Thoracic aorta (tissue), 2 donors: ENCODE data around the gene RIMBP2. TPM values are rescaled to one million over a fixed set of nuclear protein-coding genes. Genes with fewer than 3 reads are reported as not detected.

Source experiments
- ATAC-seq: fragments of 150-250 bp; one replicate; pipeline ENCODE4 v1.8.0; 2017; ENCODE audit warnings: low read depth; ENCODE audit not compliant: insufficient number of reproducible peaks, low FRiP score
- DNase-seq: peaks from one replicate; pipeline ENCODE4 v3.0.0-alpha.2; 2020; ENCODE audit warnings: low spot score
- H3K27ac ChIP-seq, 2 donors: fragments of 200-600 bp; sonication (generic); 1 replicate in 1 of 2; 2 replicates in 1 of 2; pipeline ENCODE4 v1.5.1; 2016; ENCODE audit warnings: mild to moderate bottlenecking in 2 of 2, moderate library complexity in 2 of 2
- H3K27me3 ChIP-seq: fragments of 200-600 bp; sonication (generic); replicated peaks from 2 replicates; pipeline ENCODE4 v1.6.0; 2016; ENCODE audit warnings: mild to moderate bottlenecking; ENCODE audit not compliant: insufficient read depth
- H3K36me3 ChIP-seq: fragments of 200-600 bp; sonication (generic); one replicate; pipeline ENCODE4 v1.5.1; 2016
- H3K4me1 ChIP-seq, 2 donors: fragments of 200-600 bp; sonication (generic); 1 replicate in 1 of 2; 2 replicates in 1 of 2; pipeline versions ENCODE4 v1.5.1 to v1.6.0; 2016; ENCODE audit warnings: low read depth in 2 of 2, mild to moderate bottlenecking in 1 of 2; ENCODE audit not compliant: control insufficient read depth in 1 of 2
- H3K4me3 ChIP-seq: fragments of 200-600 bp; sonication (generic); 2 replicates; pipeline ENCODE4 v1.5.1; 2016; ENCODE audit warnings: mild to moderate bottlenecking
- H3K9me3 ChIP-seq: fragments of 200-600 bp; sonication (generic); 2 replicates; pipeline ENCODE4 v1.5.1; 2016
- CTCF ChIP-seq: fragments of 200-600 bp; sonication (generic); IDR thresholded peaks from one replicate; pipeline ENCODE4 v1.5.1; 2019; ENCODE audit warnings: antibody characterized with exemption
- total RNA-seq, 2 donors: library from RNA; depleted of rRNA; stranded (reverse); fragments of >200 nt; gene quantifications; one replicate each; pipeline versions ENCODE4 v1.1.0 to v1.2.3, GENCODE V29; 2016

Gene RIMBP2
- total RNA-seq, 2 donors from 2014 or later: 0.54 to 0.92 TPM

GRCh38 chr12:130458341-130458740 is 257.8 kb downstream of the RIMBP2 start:
- ATAC-seq (no peak), DNase-seq (no peak)
- no peak overlapping the region for H3K4me3 ChIP-seq
- H3K9me3 ChIP-seq: no peaks in the 10 kb centered on the region
- no peak overlapping the region for H3K27ac ChIP-seq
- no peaks in the 10 kb centered on the region for H3K4me1 ChIP-seq
- no peaks in the 10 kb centered on the region for H3K27me3 ChIP-seq
- no peaks in the 10 kb centered on the region for H3K36me3 ChIP-seq
- no peak for TF ChIP-seq CTCF

GRCh38 chr12:130457215-130457614 is 258.9 kb downstream of the RIMBP2 start:
- ATAC-seq: no peak

GRCh38 chr12:130456375-130457199 is 259.5 kb downstream of the RIMBP2 start:
- no peak for ATAC-seq
- Histone ChIP-seq H3K9me3 (no peaks in the 10 kb centered on the region), H3K27me3 (no peaks in the 10 kb centered on the region), H3K4me3 (no peak overlapping the region), H3K27ac (no peak overlapping the region), H3K4me1 (no peaks in the 10 kb centered on the region), H3K36me3 (no peaks in the 10 kb centered on the region)
- TF ChIP-seq CTCF: no peak
- no peak for DNase-seq

More at GRCh38 chr12:130457215-130457614, 258.9 kb downstream of the RIMBP2 start:
- H3K36me3 ChIP-seq: no peaks in the 10 kb centered on the region
- no peaks in the 10 kb centered on the region for H3K4me1 ChIP-seq
- no peak overlapping the region for H3K4me3 ChIP-seq
- H3K9me3 ChIP-seq: no peaks in the 10 kb centered on the region
- no peaks in the 10 kb centered on the region for H3K27me3 ChIP-seq
- no peak for TF ChIP-seq CTCF
- no peak overlapping the region for H3K27ac ChIP-seq
- no peak for DNase-seq

- DNase-seq (no peak), ATAC-seq (no peak)
- no peaks in the 10 kb centered on the region for H3K4me1 ChIP-seq
- TF ChIP-seq CTCF: no peak
- no peaks in the 10 kb centered on the region for H3K36me3 ChIP-seq
- H3K27me3 ChIP-seq: no peaks in the 10 kb centered on the region
- H3K4me3 ChIP-seq: no peak overlapping the region
- H3K9me3 ChIP-seq: no peaks in the 10 kb centered on the region
- H3K27ac ChIP-seq: no peak overlapping the region
Measured at GRCh38 chr12:130455161-130455560, 260.9 kb downstream of the RIMBP2 start.

- Histone ChIP-seq H3K4me3 (no peak overlapping the region), H3K9me3 (no peaks in the 10 kb centered on the region), H3K36me3 (no peaks in the 10 kb centered on the region), H3K27me3 (no peaks in the 10 kb centered on the region), H3K4me1 (no peaks in the 10 kb centered on the region), H3K27ac (no peak overlapping the region)
- no peak for ATAC-seq
- TF ChIP-seq CTCF: no peak
- DNase-seq: no peak
Measured at GRCh38 chr12:130454296-130454695, 261.8 kb downstream of the RIMBP2 start.
